Activated T-helper 1 cell treated with anti-CD3 and anti-CD28 coated beads, Interleukin-12 subunit alpha, Interleukin-12 subunit beta, Interleukin-2, Interleukin-4 antibody, amounts not matched to agents 30 ng/mL and 10 ng/mL and 1 ng/mL, durations not matched to agents 14 hours and 24 hours and 36 hours (primary cell): ENCODE results near the gene NLRX1. TPM values are rescaled to one million over a fixed set of nuclear protein-coding genes. Genes with fewer than 3 reads are reported as not detected.
"Not testable (repeated sequence)": the region's sequence is repeated elsewhere in the genome, so short reads cannot be mapped to it uniquely, and the experiment has no call there.

ENCODE experiments used
- DNase-seq: peaks from one replicate; pipeline ENCODE4 v3.0.0; 2021; ENCODE audit warnings: low spot score
- H3K27ac Mint-ChIP-seq: one replicate; pipeline ENCODE4 v1.8.0; 2021; ENCODE audit warnings: mild to moderate bottlenecking, mixed read lengths
- H3K27me3 Mint-ChIP-seq: one replicate; pipeline ENCODE4 v1.8.0; 2022; ENCODE audit warnings: mild to moderate bottlenecking, moderate library complexity, mixed read lengths; ENCODE audit not compliant: insufficient read depth
- H3K36me3 Mint-ChIP-seq: one replicate; pipeline ENCODE4 v1.8.0; 2021; ENCODE audit warnings: low read depth, mixed read lengths
- H3K4me1 Mint-ChIP-seq: one replicate; pipeline ENCODE4 v1.8.0; 2021; ENCODE audit warnings: low read depth, mixed read lengths
- H3K4me3 Mint-ChIP-seq: one replicate; pipeline ENCODE4 v1.8.0; 2021; ENCODE audit warnings: mild to moderate bottlenecking, moderate library complexity, mixed read lengths
- H3K9me3 Mint-ChIP-seq: one replicate; pipeline ENCODE4 v1.8.0; 2021; ENCODE audit warnings: mixed read lengths
- intact Hi-C: fragments of 100-400 bp; cut with micrococcal nuclease; formaldehyde crosslinking; loops from one replicate; pipeline ENCODE4 v1.15.1; 2024
- total RNA-seq: library from RNA; stranded (reverse); gene quantifications from 2 replicates; pipeline ENCODE4 v1.2.3, GENCODE V29; 2022

Gene NLRX1
- total RNA-seq, 1 donor from 2014 or later: 24.1 TPM

GRCh38 chr11:119158467-119158866 is 10.1 kb upstream of the NLRX1 start:
- H3K27me3 Mint-ChIP-seq: peaks cover 10% of the 10 kb centered on the region
- no peaks in the 10 kb centered on the region for H3K4me1 Mint-ChIP-seq
- H3K9me3 Mint-ChIP-seq: no peaks in the 10 kb centered on the region
- no peak overlapping the region for H3K4me3 Mint-ChIP-seq
- no peaks in the 10 kb centered on the region for H3K36me3 Mint-ChIP-seq
- no peak overlapping the region for H3K27ac Mint-ChIP-seq
- intact Hi-C loops: no loop called here
- DNase-seq: no peak

GRCh38 chr11:119160151-119160550 is 8.4 kb upstream of the NLRX1 start:
- intact Hi-C loops: no loop called here
- Mint-ChIP-seq H3K27ac (no peak overlapping the region), H3K36me3 (no peaks in the 10 kb centered on the region), H3K9me3 (no peaks in the 10 kb centered on the region), H3K27me3 (peaks cover 7% of the 10 kb centered on the region), H3K4me1 (no peaks in the 10 kb centered on the region), H3K4me3 (no peak overlapping the region)
- no peak for DNase-seq

DNA sequence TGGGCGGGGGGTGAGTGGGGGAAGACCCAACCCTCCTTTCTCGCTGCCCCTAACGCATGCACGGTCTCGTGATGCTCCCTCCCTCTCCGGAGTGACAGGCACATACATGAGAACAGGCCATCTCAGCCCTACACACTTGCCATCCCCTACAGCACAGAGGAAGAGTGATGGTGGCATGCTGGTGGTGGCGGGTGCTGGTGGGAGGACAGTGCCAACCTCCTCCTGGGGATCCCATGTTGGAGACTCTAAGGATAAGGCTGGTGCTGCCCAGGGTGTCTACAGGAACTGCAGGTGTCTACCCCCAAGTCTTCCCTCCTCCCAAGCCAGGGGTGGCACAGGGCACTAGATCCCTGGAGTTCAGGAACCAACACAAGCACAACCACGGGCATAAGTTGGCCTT is 6.7 kb upstream of the NLRX1 start:
- peaks cover 8% of the 10 kb centered on the region for H3K27me3 Mint-ChIP-seq
- no peak overlapping the region for H3K4me3 Mint-ChIP-seq
- intact Hi-C loops: no loop called here
- H3K4me1 Mint-ChIP-seq: no peaks in the 10 kb centered on the region
- H3K36me3 Mint-ChIP-seq: no peaks in the 10 kb centered on the region
- H3K9me3 Mint-ChIP-seq: no peaks in the 10 kb centered on the region
- H3K27ac Mint-ChIP-seq: no peak overlapping the region
- no peak for DNase-seq

GRCh38 chr11:119166368-119167076 is 2.0 kb upstream of the NLRX1 start:
- no peak for DNase-seq
- no peak overlapping the region for H3K27ac Mint-ChIP-seq
- H3K4me3 Mint-ChIP-seq: no peak overlapping the region
- H3K9me3 Mint-ChIP-seq: no peaks in the 10 kb centered on the region
- no peaks in the 10 kb centered on the region for H3K36me3 Mint-ChIP-seq
- peaks cover 4% of the 10 kb centered on the region for H3K27me3 Mint-ChIP-seq
- intact Hi-C loops: no loop called here
- peaks cover 15% of the 10 kb centered on the region for H3K4me1 Mint-ChIP-seq

- intact Hi-C loops, H3K27me3 Mint-ChIP-seq, H3K36me3 Mint-ChIP-seq, H3K27ac Mint-ChIP-seq, H3K9me3 Mint-ChIP-seq, DNase-seq, H3K4me3 Mint-ChIP-seq: not testable (repeated sequence)
- H3K4me1 Mint-ChIP-seq: peaks cover 18% of the 10 kb centered on the region
These were observed 1.5 kb upstream of the NLRX1 start for GRCh38 chr11:119167077-119167458.

- Mint-ChIP-seq H3K4me3 (peak overlapping the region; percentile 78), H3K27ac (peak overlapping the region; percentile 70), H3K27me3 (peaks cover 4% of the 10 kb centered on the region), H3K4me1 (peaks cover 24% of the 10 kb centered on the region), H3K36me3 (no peaks in the 10 kb centered on the region), H3K9me3 (no peaks in the 10 kb centered on the region)
- intact Hi-C loops: loop anchor here (1.0 to 2.0 kb wide), 9 partner anchors 29 to 153 kb away; partner anchors contain the start of genes C2CD2L, CBL and HINFP
- no peak for DNase-seq
These were observed 592 bp upstream of the NLRX1 start for GRCh38 chr11:119167933-119168332.

GRCh38 chr11:119169282-119169719 is 776 bp downstream of the NLRX1 start:
- H3K9me3 Mint-ChIP-seq: no peaks in the 10 kb centered on the region
- peaks cover 24% of the 10 kb centered on the region for H3K4me1 Mint-ChIP-seq
- DNase-seq: peak; percentile 16
- H3K27me3 Mint-ChIP-seq: peaks cover 2% of the 10 kb centered on the region
- peak overlapping the region; percentile 92 for H3K4me3 Mint-ChIP-seq
- intact Hi-C loops: loop anchor here (1.0 to 2.0 kb wide), 5 partner anchors 9 to 94 kb away; partner anchors contain the start of gene CBL
- H3K36me3 Mint-ChIP-seq: no peaks in the 10 kb centered on the region
- peak overlapping the region; percentile 94 for H3K27ac Mint-ChIP-seq

- no peak overlapping the region for H3K4me3 Mint-ChIP-seq
- DNase-seq: no peak
- no peak overlapping the region for H3K27ac Mint-ChIP-seq
These were observed 4.0 kb downstream of the NLRX1 start for GRCh38 chr11:119172513-119172912.

GRCh38 chr11:119173453-119173852 is 4.9 kb downstream of the NLRX1 start:
- no peak for DNase-seq
- H3K4me3 Mint-ChIP-seq: no peak overlapping the region
- peaks cover 9% of the 10 kb centered on the region for H3K36me3 Mint-ChIP-seq
- no peaks in the 10 kb centered on the region for H3K9me3 Mint-ChIP-seq
- H3K27me3 Mint-ChIP-seq: no peaks in the 10 kb centered on the region
- intact Hi-C loops: no loop called here
- H3K4me1 Mint-ChIP-seq: peaks cover 32% of the 10 kb centered on the region
- H3K27ac Mint-ChIP-seq: no peak overlapping the region

More at GRCh38 chr11:119172513-119172912, 4.0 kb downstream of the NLRX1 start:
- peaks cover 31% of the 10 kb centered on the region for H3K4me1 Mint-ChIP-seq
- no peaks in the 10 kb centered on the region for H3K27me3 Mint-ChIP-seq
- peaks cover 6% of the 10 kb centered on the region for H3K36me3 Mint-ChIP-seq
- intact Hi-C loops: no loop called here
- no peaks in the 10 kb centered on the region for H3K9me3 Mint-ChIP-seq

DNA sequence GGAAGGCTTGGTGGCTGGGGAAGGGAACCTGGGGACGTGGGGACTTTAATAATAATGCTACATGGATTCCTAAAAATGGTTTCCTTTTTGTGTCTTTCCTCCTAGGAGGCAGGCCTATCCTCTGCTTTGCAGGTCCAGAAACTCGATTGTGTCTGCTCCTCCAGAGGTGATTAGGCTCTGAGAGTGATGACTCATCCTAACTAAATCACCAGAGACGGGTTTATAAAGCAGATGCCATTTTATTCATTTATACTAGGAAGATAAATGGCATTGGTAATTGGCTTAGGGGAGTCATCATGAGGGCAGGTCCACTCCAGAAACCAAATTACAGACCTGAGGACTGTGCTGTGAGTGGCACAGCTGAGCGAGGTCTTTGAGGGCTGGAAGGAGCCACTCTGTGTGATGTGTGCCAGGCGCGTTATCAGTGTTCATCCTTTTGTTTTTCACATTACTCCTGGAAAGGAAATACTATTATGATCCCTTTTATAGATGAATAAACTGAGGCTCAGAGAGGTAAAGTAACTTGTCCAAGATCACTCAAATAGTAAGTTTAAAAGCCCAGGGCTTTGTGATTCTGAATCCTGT is 7.1 kb downstream of the NLRX1 start:
- H3K4me1 Mint-ChIP-seq: peaks cover 31% of the 10 kb centered on the region
- H3K36me3 Mint-ChIP-seq: peaks cover 14% of the 10 kb centered on the region
- no peaks in the 10 kb centered on the region for H3K27me3 Mint-ChIP-seq
- DNase-seq: no peak
- H3K27ac Mint-ChIP-seq: peak overlapping the region; percentile 34
- H3K9me3 Mint-ChIP-seq: no peaks in the 10 kb centered on the region
- intact Hi-C loops: no loop called here
- H3K4me3 Mint-ChIP-seq: no peak overlapping the region

DNA sequence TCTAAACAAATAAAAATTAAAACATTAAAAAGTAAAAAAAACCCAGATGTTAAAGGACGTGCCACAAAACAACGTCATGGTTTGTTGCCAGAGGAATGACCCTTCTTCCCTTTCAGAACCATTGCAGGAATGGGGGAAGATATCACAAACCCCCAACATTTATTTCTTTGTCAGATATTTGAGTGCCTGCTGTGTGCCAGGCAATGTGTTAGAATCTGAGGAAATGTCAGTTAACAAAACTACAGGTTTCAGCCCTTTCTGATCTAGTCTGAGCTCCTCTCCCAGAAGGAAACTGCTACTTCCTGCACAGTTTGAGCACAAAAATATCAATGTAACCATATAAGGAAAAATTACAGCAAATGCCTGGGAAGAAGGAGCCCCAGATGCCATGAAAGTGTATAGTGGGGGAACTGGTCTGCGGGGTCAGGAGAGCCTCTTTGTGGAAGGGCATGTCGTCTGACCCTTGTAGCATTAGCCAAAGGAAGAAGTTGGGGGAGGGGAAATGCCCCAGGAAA is 9.7 kb downstream of the NLRX1 start:
- H3K36me3 Mint-ChIP-seq: peaks cover 18% of the 10 kb centered on the region
- H3K4me1 Mint-ChIP-seq: peaks cover 22% of the 10 kb centered on the region
- peak overlapping the region; percentile 80 for H3K27ac Mint-ChIP-seq
- no peak overlapping the region for H3K4me3 Mint-ChIP-seq
- no peaks in the 10 kb centered on the region for H3K27me3 Mint-ChIP-seq
- intact Hi-C loops: loop anchor here (1.0 kb wide), 1 partner anchor 9 kb away; no protein-coding TSS in a partner anchor
- no peak for DNase-seq
- H3K9me3 Mint-ChIP-seq: no peaks in the 10 kb centered on the region

GRCh38 chr11:119179342-119179741 is 10.8 kb downstream of the NLRX1 start:
- H3K27ac Mint-ChIP-seq: no peak overlapping the region
- H3K4me3 Mint-ChIP-seq: no peak overlapping the region
- H3K9me3 Mint-ChIP-seq: no peaks in the 10 kb centered on the region
- intact Hi-C loops: no loop called here
- H3K4me1 Mint-ChIP-seq: peaks cover 22% of the 10 kb centered on the region
- H3K27me3 Mint-ChIP-seq: no peaks in the 10 kb centered on the region
- no peak for DNase-seq
- peaks cover 23% of the 10 kb centered on the region for H3K36me3 Mint-ChIP-seq

DNA sequence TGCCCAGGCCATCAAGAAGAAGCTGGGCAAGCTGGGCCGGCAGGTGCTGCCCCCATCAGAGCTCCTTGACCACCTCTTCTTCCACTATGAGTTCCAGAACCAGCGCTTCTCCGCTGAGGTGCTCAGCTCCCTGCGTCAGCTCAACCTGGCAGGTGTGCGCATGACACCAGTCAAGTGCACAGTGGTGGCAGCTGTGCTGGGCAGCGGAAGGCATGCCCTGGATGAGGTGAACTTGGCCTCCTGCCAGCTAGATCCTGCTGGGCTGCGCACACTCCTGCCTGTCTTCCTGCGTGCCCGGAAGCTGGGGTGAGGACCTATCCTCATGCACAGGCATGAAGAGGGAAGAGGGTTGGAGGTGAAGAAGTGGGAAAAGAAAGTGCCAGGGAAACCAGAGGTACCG is 11.5 kb downstream of the NLRX1 start:
- H3K4me3 Mint-ChIP-seq: no peak overlapping the region
- no peak overlapping the region for H3K27ac Mint-ChIP-seq
- peaks cover 22% of the 10 kb centered on the region for H3K4me1 Mint-ChIP-seq
- H3K36me3 Mint-ChIP-seq: peaks cover 24% of the 10 kb centered on the region
- intact Hi-C loops: no loop called here
- H3K9me3 Mint-ChIP-seq: no peaks in the 10 kb centered on the region
- no peak for DNase-seq
- H3K27me3 Mint-ChIP-seq: no peaks in the 10 kb centered on the region
